ENCODE results near the gene MRPS6. TPM values are rescaled to one million over a fixed set of nuclear protein-coding genes. Genes with fewer than 3 reads are reported as not detected.

The MRPS6 gene
- total RNA-seq, 1 experiment from 2014 or later, result 32.8 TPM

DNA sequence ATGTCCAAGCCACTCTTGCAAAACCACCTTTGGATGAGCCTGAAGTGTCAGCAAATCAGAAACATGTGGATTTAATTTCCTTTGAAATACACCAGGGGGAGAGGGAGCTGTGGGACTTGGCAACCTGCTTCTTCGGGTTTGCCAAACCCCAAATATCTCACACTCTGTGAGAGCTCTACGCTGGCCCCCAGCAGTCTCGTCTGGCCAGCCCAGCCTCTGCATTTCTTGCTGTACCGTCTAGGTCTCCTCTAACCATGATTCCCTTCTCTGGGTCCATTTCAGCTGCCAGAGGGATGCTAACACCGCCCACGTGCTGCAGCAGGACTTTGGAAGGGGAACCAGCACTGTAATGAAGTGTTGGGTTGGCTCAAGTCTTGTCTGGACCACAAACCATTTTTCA, 114.6 kb downstream of the MRPS6 start:
- intact Hi-C loops (cut with micrococcal nuclease), result no loop called here
- CTCF ChIA-PET, result no interaction called here
- H2AFZ ChIP-seq (ENCODE audit: low read length), result no peak overlapping the region
- no peak overlapping the region for H3K9ac ChIP-seq (ENCODE audit: low read length)
- DNase-seq (no peak), ATAC-seq (no peak)
- BruUV-seq (replicated peaks), result no TSS peak
- no peak overlapping the region for H3K4me2 ChIP-seq (ENCODE audit: low read length)
- no peaks in the 10 kb centered on the region for H4K20me1 ChIP-seq (ENCODE audit: low read length)
- TF ChIP-seq CTCF (conservative IDR thresholded peaks at IDR 0.05; ENCODE audit: low read depth, low read length) (no peak), EZH2phosphoT487 (IDR thresholded peaks at IDR 0.05; ENCODE audit: borderline replicate concordance, low read length) (no peak), EZH2 (IDR thresholded peaks at IDR 0.05; ENCODE audit: low read length, unreplicated experiment) (no peak)
- H3K4me1 ChIP-seq (ENCODE audit: insufficient read depth, low read length), result no peaks in the 10 kb centered on the region
- H3K79me2 ChIP-seq (ENCODE audit: low read length), result no peaks in the 10 kb centered on the region
- POLR2A ChIA-PET (ENCODE audit: unreplicated experiment), result no interaction called here
- no peak overlapping the region for H3K4me3 ChIP-seq (ENCODE audit: low read length)
- no peaks in the 10 kb centered on the region for H3K9me3 ChIP-seq (ENCODE audit: low read length)
- H3K9me2 ChIP-seq (replicated peaks; ENCODE audit: low read length), result no peaks in the 10 kb centered on the region
- no peak overlapping the region for H3K27ac ChIP-seq (ENCODE audit: low read length)
- H3K27me3 ChIP-seq (ENCODE audit: low read length), result no peaks in the 10 kb centered on the region
- no peaks in the 10 kb centered on the region for H3K36me3 ChIP-seq (ENCODE audit: low read depth, low read length)
- H3F3A ChIP-seq (ENCODE audit: low read length, unreplicated experiment), result no peaks in the 10 kb centered on the region

GRCh38 chr21:34189506-34189905, 116.1 kb downstream of the MRPS6 start:
- H3K4me2 ChIP-seq (ENCODE audit: low read length), result no peak overlapping the region
- no peaks in the 10 kb centered on the region for H3K36me3 ChIP-seq (ENCODE audit: low read depth, low read length)
- no peak for ATAC-seq
- intact Hi-C loops (cut with micrococcal nuclease), result no loop called here
- no peak overlapping the region for H2AFZ ChIP-seq (ENCODE audit: low read length)
- no peak overlapping the region for H3K27ac ChIP-seq (ENCODE audit: low read length)
- H3K9me2 ChIP-seq (replicated peaks; ENCODE audit: low read length), result no peaks in the 10 kb centered on the region
- POLR2A ChIA-PET (ENCODE audit: unreplicated experiment), result no interaction called here
- H3K9ac ChIP-seq (ENCODE audit: low read length), result no peak overlapping the region
- no peak for DNase-seq
- no peaks in the 10 kb centered on the region for H4K20me1 ChIP-seq (ENCODE audit: low read length)
- H3K9me3 ChIP-seq (ENCODE audit: low read length), result no peaks in the 10 kb centered on the region
- H3K4me1 ChIP-seq (ENCODE audit: insufficient read depth, low read length), result no peaks in the 10 kb centered on the region
- BruUV-seq (replicated peaks), result no TSS peak
- CTCF ChIA-PET, result no interaction called here
- no peaks in the 10 kb centered on the region for H3K79me2 ChIP-seq (ENCODE audit: low read length)
- no peaks in the 10 kb centered on the region for H3K27me3 ChIP-seq (ENCODE audit: low read length)
- TF ChIP-seq CTCF (conservative IDR thresholded peaks at IDR 0.05; ENCODE audit: low read depth, low read length) (no peak), EZH2phosphoT487 (IDR thresholded peaks at IDR 0.05; ENCODE audit: borderline replicate concordance, low read length) (no peak), EZH2 (IDR thresholded peaks at IDR 0.05; ENCODE audit: low read length, unreplicated experiment) (no peak)
- no peaks in the 10 kb centered on the region for H3F3A ChIP-seq (ENCODE audit: low read length, unreplicated experiment)
- H3K4me3 ChIP-seq (ENCODE audit: low read length), result no peak overlapping the region

DNA sequence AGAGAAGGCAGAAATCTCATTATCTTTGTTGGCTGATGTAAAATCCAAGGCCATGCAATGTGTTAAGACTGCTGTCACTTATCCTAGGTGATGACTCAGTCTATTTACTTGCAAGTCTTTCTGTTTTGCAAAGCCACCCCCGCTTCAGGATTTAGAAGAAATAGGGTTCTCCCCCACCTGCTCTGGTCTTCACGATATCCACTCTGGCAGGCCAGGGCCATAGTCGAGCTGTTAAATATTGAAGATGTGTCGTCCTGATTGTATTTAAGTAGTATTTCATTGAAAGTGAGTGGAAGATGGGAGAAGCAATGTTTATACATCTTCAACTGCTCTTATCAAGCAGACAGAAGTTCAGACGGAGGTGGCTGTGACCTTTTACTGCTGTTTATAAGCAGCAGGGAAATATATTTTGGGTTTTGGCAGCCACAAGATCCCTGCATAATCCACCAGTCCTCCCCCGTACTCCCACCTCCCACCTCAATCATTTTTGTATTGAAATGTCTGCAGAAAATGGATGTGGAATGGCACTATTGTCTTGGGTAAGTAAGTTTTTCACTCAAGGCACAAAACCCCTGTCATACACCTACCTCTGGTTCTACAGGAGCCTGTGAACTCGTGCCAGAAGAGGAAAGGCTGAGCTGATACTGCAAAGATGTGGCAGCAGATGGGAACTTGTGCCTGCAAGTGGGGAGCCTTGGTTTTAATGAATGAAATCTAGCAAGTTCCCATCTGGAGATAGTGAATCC, 117.4 kb downstream of the MRPS6 start:
- H3K4me3 ChIP-seq (ENCODE audit: low read length), result no peak overlapping the region
- no peaks in the 10 kb centered on the region for H3F3A ChIP-seq (ENCODE audit: low read length, unreplicated experiment)
- H3K27ac ChIP-seq (ENCODE audit: low read length), result no peak overlapping the region
- H3K9ac ChIP-seq (ENCODE audit: low read length), result no peak overlapping the region
- DNase-seq, result no peak
- BruUV-seq (replicated peaks), result no TSS peak
- no peaks in the 10 kb centered on the region for H3K4me1 ChIP-seq (ENCODE audit: insufficient read depth, low read length)
- intact Hi-C loops (cut with micrococcal nuclease), result no loop called here
- H4K20me1 ChIP-seq (ENCODE audit: low read length), result no peaks in the 10 kb centered on the region
- POLR2A ChIA-PET (ENCODE audit: unreplicated experiment), result no interaction called here
- CTCF ChIA-PET, result no interaction called here
- H3K27me3 ChIP-seq (ENCODE audit: low read length), result no peaks in the 10 kb centered on the region
- H3K4me2 ChIP-seq (ENCODE audit: low read length), result no peak overlapping the region
- no peaks in the 10 kb centered on the region for H3K9me3 ChIP-seq (ENCODE audit: low read length)
- peak; percentile 33; the same call in 1 of the 2 replicates for ATAC-seq
- TF ChIP-seq EZH2phosphoT487 (IDR thresholded peaks at IDR 0.05; ENCODE audit: borderline replicate concordance, low read length) (no peak), CTCF (conservative IDR thresholded peaks at IDR 0.05; ENCODE audit: low read depth, low read length) (no peak), EZH2 (IDR thresholded peaks at IDR 0.05; ENCODE audit: low read length, unreplicated experiment) (no peak)
- H3K9me2 ChIP-seq (replicated peaks; ENCODE audit: low read length), result no peaks in the 10 kb centered on the region
- H3K36me3 ChIP-seq (ENCODE audit: low read depth, low read length), result no peaks in the 10 kb centered on the region
- H2AFZ ChIP-seq (ENCODE audit: low read length), result no peak overlapping the region
- H3K79me2 ChIP-seq (ENCODE audit: low read length), result no peaks in the 10 kb centered on the region

Measured in PC-3 (cell line).